Measurements from ENCODE around the gene CMIP.

DNA sequence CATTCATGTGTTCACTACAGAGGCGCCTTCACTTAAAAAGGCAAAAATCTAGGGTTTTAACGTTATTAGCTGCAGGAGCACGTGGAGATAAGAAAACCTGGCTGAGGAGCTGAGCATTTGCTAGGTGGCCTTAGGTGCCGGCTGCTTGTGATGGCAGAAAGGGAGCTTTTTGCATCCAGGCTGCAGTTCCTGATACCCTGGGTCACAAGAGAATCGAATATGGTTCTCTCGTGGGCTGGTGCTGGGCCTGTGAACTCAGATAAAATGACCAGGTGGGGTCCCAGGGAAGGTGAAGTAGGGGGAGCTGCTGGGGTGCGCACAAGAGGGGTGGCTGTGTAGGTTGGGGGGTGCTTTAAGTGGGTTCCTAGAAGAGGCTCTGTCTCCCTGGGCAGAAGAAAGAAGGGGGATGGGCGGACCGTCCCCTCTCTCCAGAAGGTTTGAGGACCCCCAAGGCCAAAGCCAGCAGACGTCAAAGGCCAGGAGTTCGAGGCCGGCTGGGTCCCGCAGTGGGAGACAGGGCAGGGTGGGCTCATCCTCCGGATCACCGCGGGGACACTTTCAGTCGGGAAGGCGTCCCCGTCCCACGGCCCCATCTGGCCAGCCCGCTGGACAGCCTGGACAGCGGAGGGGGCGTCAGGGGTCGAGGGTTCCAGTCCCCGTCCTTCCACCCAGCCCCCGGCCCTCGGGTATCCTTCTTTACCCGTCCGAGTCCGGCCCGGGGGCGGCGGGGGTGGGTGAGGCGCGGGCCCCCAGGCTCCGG, 740 bp upstream of the CMIP start:
- no peak for TF ChIP-seq GATA3 (IDR thresholded peaks at IDR 0.05; ENCODE audit: low read depth, low read length)
- no peak for TF ChIP-seq GATA2 (IDR thresholded peaks at IDR 0.05; ENCODE audit: low read depth, low read length)

Measured in SH-SY5Y (cell line).